GM19438 (cell line): ENCODE measurements around the gene DDX59.
"Not testable (repeated sequence)": the region's sequence is repeated elsewhere in the genome, so short reads cannot be mapped to it uniquely, and the experiment has no call there.

Experiments
- ATAC-seq: cut with Tn5 transposase; IDR thresholded peaks from one replicate; pipeline ENCODE4 v1.9.1; 2021; ENCODE audit warnings: low read depth; ENCODE audit not compliant: unreplicated experiment

Gene DDX59

DNA sequence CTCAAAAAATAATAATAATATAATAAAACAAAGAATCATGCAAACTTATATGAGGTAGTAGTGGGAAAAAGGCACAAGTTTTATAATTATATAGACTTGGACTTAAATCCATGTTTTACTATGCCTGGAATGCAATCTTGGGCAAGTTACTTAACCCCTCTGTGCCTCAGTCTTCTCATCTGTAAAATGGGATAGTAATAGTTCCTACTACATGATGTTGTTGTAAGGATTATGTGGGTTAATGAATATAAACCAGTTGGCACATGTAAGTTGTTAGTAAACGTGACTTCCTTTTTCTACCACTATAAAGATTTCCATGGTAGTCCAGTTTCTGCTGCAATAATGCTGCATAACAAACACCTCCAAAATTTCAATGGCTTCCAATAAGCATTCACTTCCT is 38.3 kb downstream of the DDX59 start:
- no peak for ATAC-seq

DNA sequence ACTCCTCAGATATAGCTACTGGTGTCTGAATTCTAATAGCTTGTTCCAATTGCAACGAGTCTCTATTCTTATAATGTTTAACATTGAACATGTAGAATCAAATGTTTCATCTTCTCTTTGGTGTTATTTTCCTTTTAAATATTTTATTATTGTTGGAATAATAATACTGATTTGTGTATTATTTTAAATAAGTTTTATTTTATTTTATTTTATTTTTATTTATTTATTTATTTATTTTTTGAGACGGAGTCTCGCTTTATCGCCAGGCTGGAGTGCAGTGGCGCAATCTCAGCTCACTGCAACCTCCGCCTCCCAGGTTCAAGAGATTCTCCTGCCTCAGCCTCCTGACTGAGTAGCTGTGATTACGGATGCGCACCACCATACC is 39.2 kb downstream of the DDX59 start:
- ATAC-seq: not testable (repeated sequence)

DNA sequence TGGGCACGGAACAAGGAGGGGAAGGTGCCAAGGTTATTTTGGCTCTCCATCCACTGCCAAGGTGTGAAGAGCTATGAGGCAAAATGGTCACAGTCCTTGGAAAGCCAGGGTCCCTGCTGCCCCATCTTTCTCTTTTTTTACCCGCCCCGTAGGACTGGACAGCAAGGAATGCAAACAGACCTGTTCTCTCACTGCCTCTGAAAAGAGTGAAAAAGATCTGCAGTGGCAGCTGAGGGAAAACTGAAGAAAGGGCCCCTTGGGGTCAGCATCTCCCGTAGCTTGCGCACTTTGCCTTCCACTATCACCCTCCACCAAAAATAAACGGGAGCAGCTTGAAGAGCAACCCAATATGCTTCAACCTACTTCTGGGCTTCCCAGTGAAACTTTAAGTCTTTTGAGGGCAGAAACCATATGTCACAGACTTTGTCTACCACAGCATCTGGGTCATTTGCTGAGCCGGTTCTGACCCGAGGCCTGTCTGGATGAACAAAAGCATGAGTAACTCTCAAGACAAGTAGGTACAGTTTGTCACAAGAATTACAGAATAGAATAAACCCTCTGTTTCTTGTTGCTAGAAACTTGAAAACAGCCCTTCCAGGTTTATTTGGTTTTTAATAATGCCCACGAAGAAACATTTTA is 39.7 kb downstream of the DDX59 start:
- no peak for ATAC-seq

DNA sequence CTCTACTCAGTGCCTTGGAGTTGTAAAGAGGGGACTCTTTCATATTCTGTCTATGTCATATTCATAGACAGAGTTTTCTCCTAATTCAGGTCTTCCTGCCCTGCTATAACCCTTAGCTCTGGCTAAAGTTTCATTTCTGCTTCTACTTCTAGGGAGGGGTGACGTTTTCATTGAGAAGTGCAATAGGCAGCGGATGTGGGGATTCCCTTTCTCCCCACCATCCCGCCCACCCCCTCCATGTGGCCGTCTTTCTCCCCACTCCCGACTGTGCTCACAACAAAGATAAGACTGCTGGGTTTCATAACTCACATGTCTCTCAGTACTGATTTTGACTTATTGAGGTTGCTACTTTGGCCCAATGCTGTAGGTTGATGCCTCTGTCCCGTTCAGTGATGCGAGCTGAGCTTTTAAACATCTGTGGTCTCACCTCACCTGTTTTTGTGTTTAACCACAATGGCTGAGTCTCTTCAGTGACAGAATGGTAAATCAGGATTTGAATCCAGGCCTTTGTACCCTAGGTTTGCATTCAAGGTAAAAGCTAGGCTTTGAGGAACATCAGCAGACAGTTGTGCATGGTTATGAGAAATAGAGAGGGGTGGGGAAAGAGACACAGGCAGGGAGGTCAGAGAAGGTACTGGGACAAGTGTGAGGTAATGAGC is 41.4 kb downstream of the DDX59 start:
- ATAC-seq: peak; percentile 79

DNA sequence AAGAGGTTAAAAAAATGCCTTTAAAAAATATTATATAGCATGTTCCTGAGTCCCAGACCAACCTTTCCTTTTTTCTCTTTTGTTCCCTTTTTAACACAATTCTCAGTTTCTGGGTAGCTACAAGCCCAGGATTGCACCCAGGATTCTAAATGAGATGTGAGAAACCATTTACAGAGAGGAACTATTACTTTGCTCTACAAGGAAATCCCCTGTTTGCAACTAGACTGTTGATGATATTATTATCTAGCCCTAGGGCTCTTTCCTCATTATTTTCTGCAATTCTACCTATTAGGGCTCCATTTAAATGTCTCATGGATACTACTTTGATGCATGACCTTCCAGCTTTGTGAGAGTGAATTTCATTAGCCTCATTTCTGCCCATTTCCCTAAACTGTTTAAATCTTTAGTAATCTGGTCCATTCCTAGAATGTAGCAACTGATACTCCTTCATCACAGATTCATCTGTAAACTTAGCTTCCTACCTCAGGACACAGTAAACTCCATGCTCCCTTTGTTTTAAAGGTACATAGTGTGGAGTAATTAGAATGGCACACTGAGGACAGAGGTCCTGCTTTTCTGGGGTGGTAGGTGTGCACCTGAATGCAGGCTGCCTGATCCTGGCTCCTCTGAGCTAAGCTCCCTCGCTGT is 42.0 kb downstream of the DDX59 start:
- ATAC-seq: no peak

DNA sequence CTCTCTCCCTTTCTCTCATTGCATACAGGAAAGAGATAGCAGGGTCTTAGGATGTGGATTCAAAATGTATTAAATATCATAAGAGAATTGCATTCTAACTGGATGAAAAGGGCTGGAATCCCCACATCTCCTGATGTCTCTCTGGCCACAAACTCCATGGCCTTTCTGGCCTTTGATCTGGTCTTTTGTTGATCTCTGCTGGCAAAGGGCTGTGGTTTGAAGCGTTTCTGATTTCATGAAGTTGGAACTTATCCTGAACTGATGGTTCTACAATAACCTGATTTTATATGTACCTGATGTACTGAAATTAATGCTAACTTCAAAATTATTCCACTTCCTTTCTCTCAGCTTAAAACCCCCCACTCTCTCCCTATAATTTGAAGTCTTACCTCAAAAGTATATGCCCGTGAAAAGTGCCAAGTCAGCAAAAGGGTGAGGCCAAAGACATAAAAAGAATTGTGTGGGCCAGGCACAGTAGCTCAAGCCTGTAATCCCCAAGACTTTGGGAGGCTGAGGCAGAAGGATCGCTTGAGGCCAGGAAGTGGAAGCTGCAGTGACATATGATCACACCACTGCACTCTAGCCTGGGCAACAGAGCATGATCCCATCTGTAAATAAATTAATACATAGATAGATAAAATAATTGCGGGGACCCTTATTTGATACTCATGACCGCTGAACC is 42.7 kb downstream of the DDX59 start:
- ATAC-seq: no peak

DNA sequence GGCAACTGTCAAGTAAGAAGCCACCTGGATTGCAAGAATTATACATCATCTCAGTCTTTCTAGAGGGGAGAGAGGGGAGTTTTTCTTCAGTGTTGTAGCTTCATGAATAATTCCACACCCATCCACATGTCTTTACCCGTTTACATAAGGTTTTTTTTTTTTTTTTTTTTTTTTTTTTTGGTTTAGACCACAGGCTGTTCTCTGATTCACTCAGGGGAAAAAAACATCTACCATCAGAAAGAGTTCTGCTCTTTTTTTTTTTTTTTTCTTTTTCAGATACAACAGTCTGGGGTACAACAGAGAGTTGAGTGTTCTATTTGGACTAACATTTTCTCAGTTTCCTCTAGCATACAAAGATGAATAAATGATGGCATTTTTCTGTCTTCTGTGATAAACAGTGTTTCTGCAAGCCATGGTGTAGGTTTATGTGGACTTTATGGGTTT is 44.3 kb downstream of the DDX59 start:
- ATAC-seq: no peak

DNA sequence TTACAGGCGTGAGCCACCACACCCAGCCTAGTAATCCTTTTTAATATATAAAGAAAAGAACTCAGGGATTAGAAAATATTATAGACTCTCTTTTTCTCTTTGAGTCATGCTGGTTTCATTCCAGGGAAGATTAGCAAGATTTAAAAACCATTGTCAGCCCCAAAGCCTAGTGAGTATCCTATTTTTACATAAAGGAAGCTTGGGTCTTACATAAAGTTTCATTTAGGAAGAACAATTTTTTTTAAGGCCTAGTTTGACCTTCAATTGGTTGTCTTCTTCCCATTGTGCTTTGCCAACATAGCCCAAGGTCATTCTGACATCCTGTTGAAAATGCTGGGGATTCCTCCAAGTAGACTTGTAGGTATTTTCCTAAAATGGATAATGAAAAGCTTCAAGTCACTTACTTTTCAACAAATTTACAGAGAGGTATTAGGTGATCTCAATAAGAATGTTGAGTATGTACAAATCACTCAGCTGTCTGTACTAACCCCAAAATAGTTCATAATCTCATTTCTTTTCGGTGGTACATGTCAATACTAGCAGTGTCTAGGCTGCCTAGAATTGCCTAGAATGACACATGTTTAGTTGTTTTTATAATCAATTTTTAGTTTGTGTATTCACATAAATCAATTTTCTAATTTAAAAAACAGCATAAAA is 44.9 kb downstream of the DDX59 start:
- no peak for ATAC-seq

DNA sequence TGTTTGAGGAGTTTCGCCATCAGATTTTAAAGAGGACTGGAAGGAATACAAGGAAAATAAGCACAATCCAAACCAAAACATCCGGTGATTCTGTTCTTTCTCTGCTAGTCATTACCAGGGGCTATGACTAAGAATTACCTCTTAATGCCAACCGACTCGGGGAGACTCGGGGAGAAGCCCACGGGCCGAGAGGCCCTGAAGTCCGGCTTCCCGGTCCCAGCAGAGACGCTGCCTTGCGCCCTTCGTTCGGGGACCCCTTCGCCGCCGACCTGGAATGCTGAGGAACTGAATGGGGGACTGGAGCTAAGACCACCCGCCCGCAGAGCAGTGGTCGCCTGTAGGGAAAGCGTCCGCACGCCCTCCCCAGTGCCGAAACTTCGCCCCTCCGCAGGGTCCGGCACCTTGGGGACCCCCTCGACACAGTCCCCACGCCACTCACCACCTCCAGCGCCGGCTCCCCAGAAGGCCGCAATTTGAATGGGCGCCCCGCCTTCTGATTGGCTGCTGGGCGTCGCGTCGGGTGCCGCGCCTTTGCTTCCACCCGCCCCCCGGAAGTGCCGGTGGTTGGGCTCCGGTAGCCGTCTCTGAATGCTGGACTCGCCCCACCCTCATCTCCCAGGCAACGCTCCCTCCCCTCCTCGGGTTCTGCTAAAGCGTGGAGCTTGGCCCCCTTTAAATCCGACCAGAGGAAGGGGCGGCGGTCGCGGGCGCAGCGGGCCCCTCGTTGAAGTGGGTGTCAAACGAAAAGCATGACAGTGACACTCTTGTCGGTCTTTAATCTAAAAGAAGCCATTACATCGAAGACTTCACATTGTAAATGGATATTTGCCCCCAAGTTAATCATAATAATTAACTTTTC is 49.2 kb downstream of the DDX59 start, which contains the start of gene KIF14:
Gene KIF14 (minus strand): TSS at position 479 of the 859 bp plus-strand sequence. CDS start 2,028 bp downstream, outside the sequence.
- ATAC-seq: peak; percentile 92

DNA sequence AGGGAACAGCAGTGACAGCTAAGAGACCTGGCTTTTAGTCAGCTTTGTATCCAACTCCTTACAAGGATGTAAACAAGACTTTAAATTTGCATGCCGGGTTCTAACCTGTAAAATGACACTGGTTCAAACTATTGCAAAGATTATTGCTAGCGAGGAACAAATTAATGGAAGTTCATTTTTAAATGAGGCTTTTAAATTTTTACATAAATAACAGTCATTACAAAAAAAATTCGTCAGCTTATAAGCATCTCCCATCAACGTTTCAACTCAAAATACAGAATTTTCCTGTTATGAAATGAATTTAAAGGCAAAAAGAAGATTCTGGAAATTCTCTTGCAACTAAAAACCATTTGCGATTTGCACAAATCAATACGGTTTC is 49.8 kb downstream of the DDX59 start:
- ATAC-seq: no peak

DNA sequence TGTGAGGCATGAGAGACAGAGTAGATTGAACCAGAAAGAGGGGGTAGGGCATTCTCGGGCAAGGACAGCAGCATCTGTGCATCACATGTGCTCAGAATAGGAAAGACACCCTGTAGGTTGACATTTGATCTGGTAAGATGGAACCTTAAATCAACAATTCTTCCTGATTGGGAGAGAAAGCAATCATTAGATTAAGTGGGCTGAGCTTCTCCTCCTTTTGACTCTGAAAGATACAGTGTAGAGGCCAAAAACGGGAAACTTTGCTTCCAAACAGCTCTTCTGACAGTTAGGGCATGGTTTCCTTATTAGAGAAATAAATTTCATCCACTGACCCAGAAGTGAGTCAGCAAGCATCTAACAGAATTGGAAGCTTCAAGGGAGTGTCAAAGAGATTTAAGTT is 58.9 kb downstream of the DDX59 start:
- no peak for ATAC-seq

DNA sequence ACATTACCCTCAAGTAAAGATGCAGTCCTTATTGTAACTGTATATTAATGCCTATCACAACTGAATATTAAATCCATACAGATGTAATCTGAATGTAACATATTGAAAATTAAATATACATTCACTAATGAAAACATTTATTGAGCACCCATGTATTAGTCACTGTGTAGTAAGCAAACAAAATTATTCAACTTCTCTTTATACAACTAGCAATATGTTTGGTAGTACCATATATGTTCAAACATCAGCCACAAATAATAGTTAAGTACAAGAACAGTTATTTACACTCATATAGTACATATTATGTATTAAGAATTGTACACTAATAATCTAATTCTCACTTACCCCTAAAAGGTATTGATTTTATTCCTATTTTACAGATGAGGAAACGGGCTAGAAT is 67.1 kb downstream of the DDX59 start:
- ATAC-seq: no peak
